Natural killer cell (primary cell): ENCODE results near the gene TRAPPC5. TPM values are rescaled to one million over a fixed set of nuclear protein-coding genes. Genes with fewer than 3 reads are reported as not detected.
A peak's percentile ranks its signal among the peaks of the same experiment; 100 is the strongest.

Experiments
- ATAC-seq, 3 donors: fragments of 150-1000 bp in 2 of 3; fragments of 200-7000 bp in 1 of 3; cut with Tn5 transposase; 1 replicate in 1 of 3; 2 replicates in 2 of 3; pipeline ENCODE4 v1.10.0; 2021; ENCODE audit warnings: mild to moderate bottlenecking in 2 of 3, moderate library complexity in 2 of 3
- DNase-seq, 2 donors: peaks; one replicate each; pipeline versions ENCODE4 v3.0.0 to v3.0.0-alpha.2; 2013 to 2021; ENCODE audit warnings: mixed read lengths in 1 of 2
- H3K27ac ChIP-seq: one replicate; pipeline ENCODE4 v1.5.1; 2013; ENCODE audit warnings: mild to moderate bottlenecking, low read length
- H3K27me3 ChIP-seq: one replicate; pipeline ENCODE4 v1.6.1; 2013; ENCODE audit warnings: low read length; ENCODE audit not compliant: control insufficient read depth, insufficient read depth
- H3K36me3 ChIP-seq: one replicate; pipeline ENCODE4 v1.6.1; 2013; ENCODE audit warnings: low read length; ENCODE audit not compliant: control insufficient read depth, insufficient read depth
- H3K4me1 ChIP-seq: one replicate; pipeline ENCODE4 v1.6.1; 2013; ENCODE audit warnings: low read length; ENCODE audit not compliant: control insufficient read depth, insufficient read depth
- H3K4me3 ChIP-seq: one replicate; pipeline ENCODE4 v1.5.1; 2013; ENCODE audit warnings: low read length
- H3K9me3 ChIP-seq: one replicate; pipeline ENCODE4 v1.6.1; 2013; ENCODE audit warnings: low read length; ENCODE audit not compliant: control insufficient read depth, insufficient read depth
- H3K27ac Mint-ChIP-seq, 2 donors: one replicate each; pipeline ENCODE4 v1.8.0; 2022; ENCODE audit warnings: mild to moderate bottlenecking in 2 of 2, mixed read lengths in 2 of 2, moderate library complexity in 1 of 2
- H3K27me3 Mint-ChIP-seq, 2 donors: one replicate each; pipeline ENCODE4 v1.8.0; 2022; ENCODE audit warnings: low read depth in 2 of 2, mixed read lengths in 2 of 2
- H3K36me3 Mint-ChIP-seq: one replicate; pipeline ENCODE4 v1.8.0; 2022; ENCODE audit warnings: mixed read lengths
- H3K4me1 Mint-ChIP-seq, 2 donors: one replicate each; pipeline ENCODE4 v1.8.0; 2022; ENCODE audit warnings: mixed read lengths in 2 of 2
- H3K4me3 Mint-ChIP-seq: one replicate; pipeline ENCODE4 v1.8.0; 2022; ENCODE audit warnings: mild to moderate bottlenecking, moderate library complexity, mixed read lengths
- H3K9me3 Mint-ChIP-seq, 2 donors: one replicate each; pipeline ENCODE4 v1.8.0; 2022; ENCODE audit warnings: mixed read lengths in 2 of 2
- CTCF ChIP-seq: fragments of 200-600 bp; IDR thresholded peaks from one replicate; pipeline ENCODE4 v1.8.0; 2022; ENCODE audit warnings: antibody characterized with exemption
- WGBS: methylation state at CpG from one replicate; pipeline ENCODE4 v1.1.7; 2013; ENCODE audit warnings: missing lambda C conversion rate; ENCODE audit not compliant: insufficient coverage; 5-methylcytosine and 5-hydroxymethylcytosine counted together
- intact Hi-C: fragments of 100-400 bp; cut with micrococcal nuclease; formaldehyde crosslinking; loops from one replicate; pipeline ENCODE4 v1.14.2; 2022
- total RNA-seq, 4 donors: library from RNA; stranded (reverse); fragments of 120-200 nt in 1 of 4; gene quantifications; one replicate each; pipeline versions ENCODE4 v1.2.3 to v1.2.4, GENCODE V29; 2013 to 2022

Gene TRAPPC5
- total RNA-seq, 3 donors from 2014 or later (not counting 1 experiment from before 2014, with no cell fraction given), result 53.8 to 58.8 (median 54.2) TPM

DNA sequence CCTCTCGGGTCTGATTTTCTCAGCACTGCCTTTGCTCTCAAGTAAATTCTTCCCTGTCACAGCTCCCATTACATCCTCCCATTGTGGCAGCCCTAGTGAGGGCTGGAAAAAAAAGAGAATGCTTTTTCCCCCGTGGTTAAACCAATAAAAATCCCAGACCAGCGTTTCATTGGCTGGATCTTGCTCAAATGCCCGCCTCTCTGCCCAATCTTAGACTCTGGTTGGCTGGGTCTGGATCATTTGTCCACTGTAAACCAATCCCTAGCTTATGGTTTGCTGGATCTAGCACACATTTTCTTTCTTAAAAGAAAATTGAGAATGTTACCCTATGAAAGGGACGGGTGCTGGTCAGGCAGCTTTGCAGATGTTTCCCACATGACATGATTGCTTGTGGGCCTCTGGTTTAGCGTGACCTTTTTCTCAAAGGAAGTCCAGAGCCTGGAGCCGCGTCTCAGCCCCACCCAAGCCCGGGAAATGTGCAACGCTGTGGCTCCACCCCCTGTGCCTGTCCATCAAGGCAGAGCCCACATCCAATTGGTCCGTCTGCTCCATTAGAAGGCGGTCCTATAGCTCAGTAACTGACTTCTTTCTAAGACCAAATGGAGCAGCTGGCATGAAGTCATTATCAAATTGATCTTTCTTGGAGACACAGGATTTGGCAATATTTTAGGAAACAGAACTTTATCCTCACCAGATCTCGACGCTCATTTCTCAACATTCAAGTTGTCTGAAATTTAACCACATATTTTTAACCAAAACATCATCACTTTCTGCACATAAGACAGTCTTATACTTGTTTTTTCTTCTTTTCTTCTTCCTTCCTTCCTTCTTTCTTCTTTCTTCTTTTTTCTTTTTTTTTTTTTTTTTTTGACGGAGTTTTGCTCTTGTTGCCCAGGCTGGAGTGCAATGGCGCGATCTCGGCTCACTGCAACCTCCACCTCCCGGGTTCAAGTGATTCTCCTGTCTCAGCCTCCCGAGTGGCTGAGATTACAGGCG, 6.3 kb upstream of the TRAPPC5 start:
- ATAC-seq (peak; percentile 37 to 66 (median 52)), DNase-seq (peak in 1 of 2 donors; percentile 55)
- H3K36me3 ChIP-seq, result no peaks in the 10 kb centered on the region
- peaks cover 3% of the 10 kb centered on the region for H3K27me3 ChIP-seq
- H3K4me1 Mint-ChIP-seq, result peaks cover 8 to 31% of the 10 kb centered on the region in 2 donors
- no peak overlapping the region for H3K4me3 Mint-ChIP-seq
- no peaks in the 10 kb centered on the region for H3K9me3 Mint-ChIP-seq
- no peak overlapping the region for H3K4me3 ChIP-seq
- no peak for TF ChIP-seq CTCF
- H3K27me3 Mint-ChIP-seq, result peaks cover 30% of the 10 kb centered on the region in 2 donors
- 64% methylated on average over 20 of the region's 21 CpGs for WGBS
- H3K9me3 ChIP-seq, result peaks cover 2% of the 10 kb centered on the region
- H3K4me1 ChIP-seq, result peaks cover 35% of the 10 kb centered on the region
- intact Hi-C loops, result loop anchor here (10.0 kb wide), 1 partner anchor 320 kb away; no protein-coding TSS in a partner anchor
- no peak overlapping the region for H3K27ac ChIP-seq
- no peaks in the 10 kb centered on the region for H3K36me3 Mint-ChIP-seq
- no peak overlapping the region for H3K27ac Mint-ChIP-seq

- Histone ChIP-seq H3K27ac (no peak overlapping the region), H3K4me3 (no peak overlapping the region), H3K27me3 (no peaks in the 10 kb centered on the region), H3K36me3 (no peaks in the 10 kb centered on the region), H3K4me1 (peaks cover 40% of the 10 kb centered on the region), H3K9me3 (peaks cover 2% of the 10 kb centered on the region)
- intact Hi-C loops, result loop anchor here (10.0 kb wide), 1 partner anchor 322 kb away; no protein-coding TSS in a partner anchor
- H3K9me3 Mint-ChIP-seq, result no peaks in the 10 kb centered on the region
- 2% methylated on average over 7 of the region's 7 CpGs for WGBS
- DNase-seq (peak in 1 of 2 donors; percentile 13), ATAC-seq (no peak)
- H3K36me3 Mint-ChIP-seq, result no peaks in the 10 kb centered on the region
- H3K4me1 Mint-ChIP-seq, result peaks cover under 1 to 29% of the 10 kb centered on the region in 2 donors
- no peak for TF ChIP-seq CTCF
- no peak overlapping the region for H3K27ac Mint-ChIP-seq
- peaks cover 18 to 23% of the 10 kb centered on the region in 2 donors for H3K27me3 Mint-ChIP-seq
- H3K4me3 Mint-ChIP-seq, result no peak overlapping the region
Observed at GRCh38 chr19:7676376-7676775, 4.3 kb upstream of the TRAPPC5 start.

- H3K27ac Mint-ChIP-seq, result peak within 1 kb of the TSS in 1 of 2 donors; percentile 59
- 6% methylated on average over 10 of the region's 10 CpGs for WGBS
- peaks cover 14 to 23% of the 10 kb centered on the region in 2 donors for H3K27me3 Mint-ChIP-seq
- no peak within 1 kb of the TSS for H3K4me3 ChIP-seq
- ATAC-seq, result no peak
- H3K27me3 ChIP-seq, result no peaks in the 10 kb centered on the region
- H3K4me1 ChIP-seq, result peaks cover 45% of the 10 kb centered on the region
- H3K4me3 Mint-ChIP-seq, result no peak within 1 kb of the TSS
- peaks cover 2% of the 10 kb centered on the region for H3K9me3 ChIP-seq
- no peaks in the 10 kb centered on the region for H3K36me3 ChIP-seq
- DNase-seq, result no peak
- intact Hi-C loops, result loop anchor here (10.0 kb wide), 1 partner anchor 322 kb away; no protein-coding TSS in a partner anchor
- H3K4me1 Mint-ChIP-seq, result peaks cover 6 to 34% of the 10 kb centered on the region in 2 donors
- no peak for TF ChIP-seq CTCF
- no peak within 1 kb of the TSS for H3K27ac ChIP-seq
- no peaks in the 10 kb centered on the region for H3K36me3 Mint-ChIP-seq
- H3K9me3 Mint-ChIP-seq, result no peaks in the 10 kb centered on the region
Observed at GRCh38 chr19:7676854-7677253, 3.8 kb upstream of the TRAPPC5 start, which contains the start of gene MCEMP1. TSS of gene MCEMP1 (plus strand) at chr19:7677090. CDS start at chr19:7677121, 31 bp downstream.
